K562 (cell line): ENCODE measurements around the gene GRIK2.

Source experiments
- JUND ChIP-seq, 2 experiments: IDR thresholded peaks; 2 replicates in 1 of 2; 3 replicates in 1 of 2; pipeline ENCODE4 v1.6.1; 2011; ENCODE audit warnings: borderline replicate concordance in 2 of 2, low read depth in 2 of 2, low read length in 2 of 2, improper control_type of control experiment in 1 of 2, missing biosample characterization in 1 of 2, missing genetic modification characterization in 1 of 2, missing genetic modification reagents in 1 of 2
- POLR2A ChIP-seq: fragments of 450-650 bp; conservative IDR thresholded peaks from 2 replicates; pipeline ENCODE4 v1.6.1; 2016
- SMARCE1 ChIP-seq: fragments of 450-650 bp; IDR thresholded peaks from 2 replicates; pipeline ENCODE4 v1.7.1; 2016; ENCODE audit warnings: mild to moderate bottlenecking
- SP1 ChIP-seq: sonication (generic); formaldehyde crosslinking; IDR thresholded peaks from 2 replicates; pipeline ENCODE4 v1.8.1; 2022; ENCODE audit warnings: mild to moderate bottlenecking, missing genetic modification reagents
- SP2 ChIP-seq: IDR thresholded peaks from 2 replicates; pipeline ENCODE4 v1.6.1; 2011; ENCODE audit warnings: mild to moderate bottlenecking, low read depth, low read length, moderate library complexity; ENCODE audit not compliant: poor library complexity, severe bottlenecking; ENCODE audit errors: extremely low read depth
- ZKSCAN3 ChIP-seq: fragments of 250-450 bp; sonication (Bioruptor Pico); IDR thresholded peaks from 2 replicates; pipeline ENCODE4 v1.4.0; 2020
- TF ChIP-seq, protein P1 (sequence below), 3 experiments: IDR thresholded peaks in 2 of 3; conservative IDR thresholded peaks in 1 of 3; 2 replicates each; pipeline ENCODE4 v1.5.1; 2011 to 2012; ENCODE audit warnings: low read length in 3 of 3, mild to moderate bottlenecking in 3 of 3, control low read depth in 2 of 3, improper control_type of control experiment in 1 of 3, inconsistent platforms in 1 of 3, low read depth in 1 of 3, mixed read lengths in 1 of 3, moderate library complexity in 1 of 3; ENCODE audit not compliant: insufficient read depth in 2 of 3
- TF ChIP-seq, protein P2 (sequence below), 2 experiments: fragments of 450-650 bp; formaldehyde crosslinking in 1 of 2; IDR thresholded peaks; 2 replicates each; pipeline versions ENCODE4 v1.4.0 to v1.6.1; 2014 to 2020; ENCODE audit warnings: mild to moderate bottlenecking in 2 of 2, borderline replicate concordance in 1 of 2, low read depth in 1 of 2

DNA sequence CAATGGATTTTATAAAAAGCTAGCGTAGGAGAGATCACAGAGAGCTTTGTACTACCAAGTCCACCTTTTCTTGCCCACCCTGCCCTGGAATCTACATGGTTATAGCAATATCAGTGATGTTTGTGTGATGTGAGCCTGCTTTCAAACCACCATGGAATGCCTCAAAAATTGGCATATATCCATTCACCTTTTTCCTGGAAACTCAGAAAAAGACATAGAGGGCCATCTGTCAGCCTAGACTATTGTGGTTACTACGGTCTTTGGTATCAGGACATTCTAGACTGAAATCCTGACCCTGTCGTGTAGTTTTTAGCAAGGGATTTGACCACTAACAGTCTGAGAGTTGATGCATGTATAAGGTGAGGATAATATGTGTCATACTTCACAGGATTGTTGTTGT lies 239.6 kb downstream of the GRIK2 start:
- TF ChIP-seq, protein P1, sequence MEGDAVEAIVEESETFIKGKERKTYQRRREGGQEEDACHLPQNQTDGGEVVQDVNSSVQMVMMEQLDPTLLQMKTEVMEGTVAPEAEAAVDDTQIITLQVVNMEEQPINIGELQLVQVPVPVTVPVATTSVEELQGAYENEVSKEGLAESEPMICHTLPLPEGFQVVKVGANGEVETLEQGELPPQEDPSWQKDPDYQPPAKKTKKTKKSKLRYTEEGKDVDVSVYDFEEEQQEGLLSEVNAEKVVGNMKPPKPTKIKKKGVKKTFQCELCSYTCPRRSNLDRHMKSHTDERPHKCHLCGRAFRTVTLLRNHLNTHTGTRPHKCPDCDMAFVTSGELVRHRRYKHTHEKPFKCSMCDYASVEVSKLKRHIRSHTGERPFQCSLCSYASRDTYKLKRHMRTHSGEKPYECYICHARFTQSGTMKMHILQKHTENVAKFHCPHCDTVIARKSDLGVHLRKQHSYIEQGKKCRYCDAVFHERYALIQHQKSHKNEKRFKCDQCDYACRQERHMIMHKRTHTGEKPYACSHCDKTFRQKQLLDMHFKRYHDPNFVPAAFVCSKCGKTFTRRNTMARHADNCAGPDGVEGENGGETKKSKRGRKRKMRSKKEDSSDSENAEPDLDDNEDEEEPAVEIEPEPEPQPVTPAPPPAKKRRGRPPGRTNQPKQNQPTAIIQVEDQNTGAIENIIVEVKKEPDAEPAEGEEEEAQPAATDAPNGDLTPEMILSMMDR (IDR thresholded peaks at IDR 0.05 in 2 of 3, conservative IDR thresholded peaks at IDR 0.05 in 1 of 3; ENCODE audit: insufficient read depth in 2 of 3, low read depth in 1 of 3, low read length in 3 of 3): no peak
- TF ChIP-seq SMARCE1 (no peak), ZKSCAN3 (CRISPR knock-in tag) (no peak), SP1 (CRISPR knock-in tag) (no peak), POLR2A (no peak), JUND (IDR thresholded peaks at IDR 0.05; ENCODE audit: borderline replicate concordance, low read depth, low read length) (no peak), JUND (tag; IDR thresholded peaks at IDR 0.05; ENCODE audit: borderline replicate concordance, low read depth, low read length) (no peak), SP2 (no peak)
- TF ChIP-seq, protein P2, sequence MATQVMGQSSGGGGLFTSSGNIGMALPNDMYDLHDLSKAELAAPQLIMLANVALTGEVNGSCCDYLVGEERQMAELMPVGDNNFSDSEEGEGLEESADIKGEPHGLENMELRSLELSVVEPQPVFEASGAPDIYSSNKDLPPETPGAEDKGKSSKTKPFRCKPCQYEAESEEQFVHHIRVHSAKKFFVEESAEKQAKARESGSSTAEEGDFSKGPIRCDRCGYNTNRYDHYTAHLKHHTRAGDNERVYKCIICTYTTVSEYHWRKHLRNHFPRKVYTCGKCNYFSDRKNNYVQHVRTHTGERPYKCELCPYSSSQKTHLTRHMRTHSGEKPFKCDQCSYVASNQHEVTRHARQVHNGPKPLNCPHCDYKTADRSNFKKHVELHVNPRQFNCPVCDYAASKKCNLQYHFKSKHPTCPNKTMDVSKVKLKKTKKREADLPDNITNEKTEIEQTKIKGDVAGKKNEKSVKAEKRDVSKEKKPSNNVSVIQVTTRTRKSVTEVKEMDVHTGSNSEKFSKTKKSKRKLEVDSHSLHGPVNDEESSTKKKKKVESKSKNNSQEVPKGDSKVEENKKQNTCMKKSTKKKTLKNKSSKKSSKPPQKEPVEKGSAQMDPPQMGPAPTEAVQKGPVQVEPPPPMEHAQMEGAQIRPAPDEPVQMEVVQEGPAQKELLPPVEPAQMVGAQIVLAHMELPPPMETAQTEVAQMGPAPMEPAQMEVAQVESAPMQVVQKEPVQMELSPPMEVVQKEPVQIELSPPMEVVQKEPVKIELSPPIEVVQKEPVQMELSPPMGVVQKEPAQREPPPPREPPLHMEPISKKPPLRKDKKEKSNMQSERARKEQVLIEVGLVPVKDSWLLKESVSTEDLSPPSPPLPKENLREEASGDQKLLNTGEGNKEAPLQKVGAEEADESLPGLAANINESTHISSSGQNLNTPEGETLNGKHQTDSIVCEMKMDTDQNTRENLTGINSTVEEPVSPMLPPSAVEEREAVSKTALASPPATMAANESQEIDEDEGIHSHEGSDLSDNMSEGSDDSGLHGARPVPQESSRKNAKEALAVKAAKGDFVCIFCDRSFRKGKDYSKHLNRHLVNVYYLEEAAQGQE (IDR thresholded peaks at IDR 0.05; ENCODE audit: borderline replicate concordance): no peak
- TF ChIP-seq, protein P2 (CRISPR knock-in tag; IDR thresholded peaks at IDR 0.05; ENCODE audit: low read depth): no peak
